Loucy (cell line): ENCODE data around the gene ZNF687.

Experiments
- H2AFZ ChIP-seq: fragments of 200-600 bp; sonication (generic); 2 replicates; pipeline ENCODE4 v1.6.0; 2016; ENCODE audit warnings: antibody characterized with exemption, mild to moderate bottlenecking, low read length, moderate library complexity
- H3F3A ChIP-seq: fragments of 200-600 bp; 2 replicates; pipeline ENCODE4 v1.6.0; 2016; ENCODE audit warnings: antibody characterized with exemption, low read depth, mild to moderate bottlenecking
- H3K27me3 ChIP-seq: fragments of 200-600 bp; sonication (generic); 2 replicates; pipeline ENCODE4 v1.6.1; 2014; ENCODE audit warnings: low read length, mild to moderate bottlenecking; ENCODE audit not compliant: insufficient read depth, poor library complexity, severe bottlenecking
- H3K36me3 ChIP-seq: fragments of 200-600 bp; sonication (generic); 2 replicates; pipeline ENCODE4 v1.6.1; 2016; ENCODE audit warnings: low read length; ENCODE audit not compliant: insufficient read depth
- H3K4me1 ChIP-seq: fragments of 200-600 bp; sonication (generic); 2 replicates; pipeline ENCODE4 v1.5.1; 2014; ENCODE audit warnings: low read length, mild to moderate bottlenecking; ENCODE audit not compliant: insufficient read depth, poor library complexity, severe bottlenecking
- H3K4me2 ChIP-seq: fragments of 200-600 bp; sonication (generic); 2 replicates; pipeline ENCODE4 v1.6.0; 2014; ENCODE audit warnings: antibody characterized with exemption, low read length, low read depth, mild to moderate bottlenecking; ENCODE audit not compliant: poor library complexity, severe bottlenecking
- H3K4me3 ChIP-seq: fragments of 200-600 bp; sonication (generic); 2 replicates; pipeline ENCODE4 v1.5.1; 2014; ENCODE audit warnings: low read length, mild to moderate bottlenecking, mixed read lengths; ENCODE audit not compliant: poor library complexity, severe bottlenecking
- H3K79me2 ChIP-seq: fragments of 200-600 bp; sonication (generic); 2 replicates; pipeline ENCODE4 v1.6.1; 2014; ENCODE audit warnings: low read length; ENCODE audit not compliant: insufficient read depth
- H3K9ac ChIP-seq: fragments of 200-600 bp; sonication (generic); 2 replicates; pipeline ENCODE4 v1.6.0; 2014; ENCODE audit warnings: mild to moderate bottlenecking, low read depth, low read length, moderate library complexity; ENCODE audit not compliant: poor library complexity, severe bottlenecking
- H3K9me2 ChIP-seq: fragments of 200-600 bp; sonication (generic); replicated peaks from 2 replicates; pipeline ENCODE4 v1.6.1; 2016; ENCODE audit warnings: low read depth, low read length, mixed read lengths
- H3K9me3 ChIP-seq: fragments of 200-600 bp; sonication (generic); 2 replicates; pipeline ENCODE4 v1.6.1; 2014; ENCODE audit warnings: mild to moderate bottlenecking, antibody characterized with exemption, low read length, low read depth; ENCODE audit not compliant: insufficient read depth
- H4K20me1 ChIP-seq: fragments of 200-600 bp; sonication (generic); 2 replicates; pipeline ENCODE4 v1.6.0; 2014; ENCODE audit warnings: antibody characterized with exemption, low read length, mild to moderate bottlenecking; ENCODE audit not compliant: insufficient read depth, poor library complexity, severe bottlenecking
- EZH2phosphoT487 ChIP-seq: fragments of 200-600 bp; IDR thresholded peaks from 2 replicates; pipeline ENCODE4 v1.6.1; 2018; ENCODE audit warnings: antibody characterized with exemption, mild to moderate bottlenecking, moderate library complexity, borderline replicate concordance
- TF ChIP-seq, protein P1 (sequence below): fragments of 200-600 bp; sonication (generic); conservative IDR thresholded peaks from 2 replicates; pipeline ENCODE4 v1.5.1; 2014; ENCODE audit warnings: mild to moderate bottlenecking, antibody characterized with exemption, low read length

Gene ZNF687

DNA sequence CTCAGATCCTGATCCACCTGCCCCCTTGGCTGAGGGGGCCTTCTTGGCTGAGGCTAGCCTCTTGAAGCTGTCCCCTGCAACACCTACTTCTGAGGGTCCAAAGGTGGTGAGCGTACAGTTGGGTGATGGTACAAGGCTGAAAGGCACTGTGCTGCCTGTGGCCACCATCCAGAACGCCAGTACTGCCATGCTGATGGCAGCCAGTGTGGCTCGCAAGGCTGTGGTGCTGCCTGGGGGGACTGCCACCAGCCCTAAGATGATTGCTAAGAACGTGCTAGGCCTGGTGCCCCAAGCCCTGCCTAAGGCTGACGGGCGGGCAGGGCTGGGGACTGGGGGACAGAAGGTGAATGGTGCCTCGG is 5.2 kb downstream of the ZNF687 start:
- peaks cover 36% of the 10 kb centered on the region for H4K20me1 ChIP-seq
- H3K79me2 ChIP-seq: peaks cover 43% of the 10 kb centered on the region
- H3K4me3 ChIP-seq: no peak overlapping the region
- no peaks in the 10 kb centered on the region for H3K9me3 ChIP-seq
- no peaks in the 10 kb centered on the region for H3K9me2 ChIP-seq
- no peak overlapping the region for H2AFZ ChIP-seq
- no peak overlapping the region for H3K9ac ChIP-seq
- TF ChIP-seq, protein P1, sequence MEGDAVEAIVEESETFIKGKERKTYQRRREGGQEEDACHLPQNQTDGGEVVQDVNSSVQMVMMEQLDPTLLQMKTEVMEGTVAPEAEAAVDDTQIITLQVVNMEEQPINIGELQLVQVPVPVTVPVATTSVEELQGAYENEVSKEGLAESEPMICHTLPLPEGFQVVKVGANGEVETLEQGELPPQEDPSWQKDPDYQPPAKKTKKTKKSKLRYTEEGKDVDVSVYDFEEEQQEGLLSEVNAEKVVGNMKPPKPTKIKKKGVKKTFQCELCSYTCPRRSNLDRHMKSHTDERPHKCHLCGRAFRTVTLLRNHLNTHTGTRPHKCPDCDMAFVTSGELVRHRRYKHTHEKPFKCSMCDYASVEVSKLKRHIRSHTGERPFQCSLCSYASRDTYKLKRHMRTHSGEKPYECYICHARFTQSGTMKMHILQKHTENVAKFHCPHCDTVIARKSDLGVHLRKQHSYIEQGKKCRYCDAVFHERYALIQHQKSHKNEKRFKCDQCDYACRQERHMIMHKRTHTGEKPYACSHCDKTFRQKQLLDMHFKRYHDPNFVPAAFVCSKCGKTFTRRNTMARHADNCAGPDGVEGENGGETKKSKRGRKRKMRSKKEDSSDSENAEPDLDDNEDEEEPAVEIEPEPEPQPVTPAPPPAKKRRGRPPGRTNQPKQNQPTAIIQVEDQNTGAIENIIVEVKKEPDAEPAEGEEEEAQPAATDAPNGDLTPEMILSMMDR: no peak
- TF ChIP-seq EZH2phosphoT487: no peak
- H3K36me3 ChIP-seq: peaks cover 54% of the 10 kb centered on the region; the same call in 1 of the 2 replicates
- no peaks in the 10 kb centered on the region for H3F3A ChIP-seq
- H3K4me1 ChIP-seq: peaks cover 15% of the 10 kb centered on the region
- H3K4me2 ChIP-seq: no peak overlapping the region
- no peaks in the 10 kb centered on the region for H3K27me3 ChIP-seq

- H2AFZ ChIP-seq: no peak overlapping the region
- peaks cover 37% of the 10 kb centered on the region for H3K79me2 ChIP-seq
- H4K20me1 ChIP-seq: peaks cover 30% of the 10 kb centered on the region
- H3K4me1 ChIP-seq: peaks cover 15% of the 10 kb centered on the region
- H3K27me3 ChIP-seq: no peaks in the 10 kb centered on the region
- H3K36me3 ChIP-seq: peaks cover 61% of the 10 kb centered on the region; the same call in 1 of the 2 replicates
- no peaks in the 10 kb centered on the region for H3F3A ChIP-seq
- H3K9ac ChIP-seq: no peak overlapping the region
- H3K9me3 ChIP-seq: no peaks in the 10 kb centered on the region
- no peak overlapping the region for H3K4me3 ChIP-seq
- H3K9me2 ChIP-seq: no peaks in the 10 kb centered on the region
- TF ChIP-seq EZH2phosphoT487: no peak
- TF ChIP-seq, protein P1: no peak
- no peak overlapping the region for H3K4me2 ChIP-seq
Observed at GRCh38 chr1:151287767-151288500, 5.8 kb downstream of the ZNF687 start.

- peaks cover 10% of the 10 kb centered on the region for H3K4me1 ChIP-seq
- H4K20me1 ChIP-seq: peaks cover 24% of the 10 kb centered on the region
- H3K9me3 ChIP-seq: no peaks in the 10 kb centered on the region
- no peak overlapping the region for H3K4me2 ChIP-seq
- TF ChIP-seq, protein P1: no peak
- no peak for TF ChIP-seq EZH2phosphoT487
- peaks cover 31% of the 10 kb centered on the region for H3K79me2 ChIP-seq
- H2AFZ ChIP-seq: no peak overlapping the region
- no peak overlapping the region for H3K4me3 ChIP-seq
- peaks cover 66% of the 10 kb centered on the region; the same call in 1 of the 2 replicates for H3K36me3 ChIP-seq
- no peaks in the 10 kb centered on the region for H3K9me2 ChIP-seq
- no peak overlapping the region for H3K9ac ChIP-seq
- H3F3A ChIP-seq: no peaks in the 10 kb centered on the region
- H3K27me3 ChIP-seq: no peaks in the 10 kb centered on the region
Observed at GRCh38 chr1:151288502-151288901, 6.4 kb downstream of the ZNF687 start.
